K562 (cell line): Measurements from ENCODE around the gene ALG12. TPM values are rescaled to one million over a fixed set of nuclear protein-coding genes. Genes with fewer than 3 reads are reported as not detected.

Experiments
- ATAC-seq: fragments of 200-7000 bp; cut with Tn5 transposase; 3 replicates; pipeline ENCODE4 v1.9.1; 2020; ENCODE audit warnings: moderate library complexity
- BruUV-seq: library from RNA; stranded (reverse); fragments of 400-500 nt; replicated peaks from 2 replicates; lab custom pipeline; 2021; lab: Mats Ljungman, UMichigan
- CTCF ChIA-PET: fragments of 300-600 bp; formaldehyde crosslinking; extraction: SDS; loops from one replicate; lab custom pipeline; 2021; ENCODE audit warnings: low intra/inter-chr PET ratio; lab: Yijun Ruan, JAX
- POLR2A ChIA-PET: fragments of 300-600, 350-650 bp; sonication (Branson Sonifier 250); formaldehyde crosslinking; extraction: SDS; loops from one replicate; lab custom pipeline; 2021; ENCODE audit warnings: antibody characterized with exemption, inconsistent platforms; lab: Yijun Ruan, JAX
- DNase-seq, 4 experiments: peaks; one replicate each; pipeline versions ENCODE4 v3.0.0 to v3.0.0-alpha.2; 2011 to 2018; ENCODE audit warnings: low spot score in 3 of 4, mixed read lengths in 3 of 4; ENCODE audit errors: extremely low read depth in 1 of 4
- FAIRE-seq: peaks from 2 replicates; lab custom pipeline; 2011; peaks lifted over from hg19 to GRCh38; lab: Jason Lieb, UNC
- H2AFZ ChIP-seq: 2 replicates; pipeline ENCODE4 v1.6.0; 2011; ENCODE audit warnings: low read depth, low read length, control low read depth, inconsistent platforms
- H3K27ac ChIP-seq: fragments of 200-600 bp; 3 replicates; pipeline ENCODE4 v1.8.0; 2011; ENCODE audit warnings: low read depth, mild to moderate bottlenecking, control low read depth, inconsistent platforms, low read length, moderate library complexity, mixed read lengths; ENCODE audit errors: extremely low read depth
- H3K27me3 ChIP-seq, 2 experiments: fragments of 300-600 bp in 1 of 2; 2 replicates in 1 of 2; 3 replicates in 1 of 2; pipeline versions ENCODE4 v1.6.0 to v1.8.0; 2011; ENCODE audit warnings: inconsistent platforms in 2 of 2, low read length in 2 of 2, mild to moderate bottlenecking in 1 of 2, mixed read lengths in 1 of 2, moderate library complexity in 1 of 2; ENCODE audit not compliant: control insufficient read depth in 2 of 2, insufficient read depth in 2 of 2
- H3K36me3 ChIP-seq: fragments of 300-600 bp; 3 replicates; pipeline ENCODE4 v1.8.0; 2011; ENCODE audit warnings: mild to moderate bottlenecking, low read length, inconsistent platforms; ENCODE audit not compliant: control insufficient read depth, insufficient read depth
- H3K4me1 ChIP-seq, 2 experiments: fragments of 200-600 bp in 1 of 2; replicated peaks in 1 of 2; 2 replicates in 1 of 2; 3 replicates in 1 of 2; pipeline versions ENCODE4 v1.5.1 to v1.8.0; 2011; ENCODE audit warnings: inconsistent platforms in 2 of 2, low read length in 2 of 2, mild to moderate bottlenecking in 1 of 2, mixed read lengths in 1 of 2, moderate library complexity in 1 of 2; ENCODE audit not compliant: control insufficient read depth in 2 of 2, insufficient read depth in 2 of 2
- H3K4me2 ChIP-seq: 2 replicates; pipeline ENCODE4 v1.6.1; 2011; ENCODE audit warnings: low read length, control low read depth, inconsistent platforms, mixed read lengths; ENCODE audit not compliant: insufficient read depth
- H3K4me3 ChIP-seq: fragments of 200-600 bp; sonication (generic), shearing (Covaris generic); 2 replicates; pipeline ENCODE4 v1.5.1; 2016; ENCODE audit warnings: control low read depth, inconsistent platforms
- H3K79me2 ChIP-seq: fragments of 200-600 bp; 3 replicates; pipeline ENCODE4 v1.8.0; 2011; ENCODE audit warnings: low read length, inconsistent platforms; ENCODE audit not compliant: control insufficient read depth, insufficient read depth
- H3K9ac ChIP-seq, 2 experiments: 2 replicates each; pipeline versions ENCODE4 v1.6.0 to v1.6.1; 2011; ENCODE audit warnings: low read depth in 2 of 2, low read length in 2 of 2, control low read depth in 1 of 2, inconsistent platforms in 1 of 2, mild to moderate bottlenecking in 1 of 2, mixed read lengths in 1 of 2; ENCODE audit not compliant: insufficient read depth in 1 of 2
- H3K9me1 ChIP-seq: one replicate; pipeline ENCODE4 v1.6.0; 2011; ENCODE audit warnings: inconsistent platforms, mild to moderate bottlenecking, low read length, moderate library complexity; ENCODE audit not compliant: control insufficient read depth, insufficient read depth
- H3K9me3 ChIP-seq: replicated peaks from 2 replicates; pipeline ENCODE4 v1.5.1; 2011; ENCODE audit warnings: low read depth, low read length, inconsistent platforms; ENCODE audit not compliant: control insufficient read depth, insufficient read depth
- H4K20me1 ChIP-seq: replicated peaks from 2 replicates; pipeline ENCODE4 v1.6.1; 2011; ENCODE audit warnings: low read length, inconsistent platforms, mixed read lengths; ENCODE audit not compliant: control insufficient read depth, insufficient read depth
- CXXC5 ChIP-seq: fragments of 250-450 bp; sonication (Bioruptor Pico); IDR thresholded peaks from 2 replicates; pipeline ENCODE4 v1.8.0; 2022; ENCODE audit warnings: inconsistent platforms, mild to moderate bottlenecking, moderate library complexity
- ELF2 ChIP-seq: fragments of 250-450 bp; sonication (Bioruptor Pico); IDR thresholded peaks from 2 replicates; pipeline ENCODE4 v1.5.0; 2021; ENCODE audit warnings: mild to moderate bottlenecking
- L3MBTL2 ChIP-seq: fragments of 450-650 bp; IDR thresholded peaks from 2 replicates; pipeline ENCODE4 v1.6.1; 2016; ENCODE audit warnings: mild to moderate bottlenecking, moderate library complexity
- MNT ChIP-seq, 2 experiments: fragments of 450-650 bp; conservative IDR thresholded peaks; 2 replicates each; pipeline ENCODE4 v1.6.1; 2017; ENCODE audit warnings: mild to moderate bottlenecking in 2 of 2, moderate library complexity in 2 of 2
- MTA2 ChIP-seq: fragments of 450-650 bp; IDR thresholded peaks from 2 replicates; pipeline ENCODE4 v1.6.1; 2016; ENCODE audit warnings: low read depth
- RBBP5 ChIP-seq: fragments of 200-600 bp; sonication (generic); IDR thresholded peaks from 2 replicates; pipeline ENCODE4 v1.6.1; 2012; ENCODE audit warnings: borderline replicate concordance, mild to moderate bottlenecking, low read length, control low read depth, inconsistent platforms; ENCODE audit not compliant: insufficient read depth, poor library complexity, severe bottlenecking
- SMARCE1 ChIP-seq: fragments of 450-650 bp; IDR thresholded peaks from 2 replicates; pipeline ENCODE4 v1.7.1; 2016; ENCODE audit warnings: mild to moderate bottlenecking
- ZBTB40 ChIP-seq, 2 experiments: fragments of 450-650 bp in 1 of 2; sonication (generic) in 1 of 2; formaldehyde crosslinking in 1 of 2; IDR thresholded peaks; 2 replicates each; pipeline versions ENCODE4 v1.7.1 to v1.9.0; 2016 to 2022; ENCODE audit warnings: inconsistent platforms in 1 of 2, mild to moderate bottlenecking in 1 of 2, missing genetic modification reagents in 1 of 2
- ZFP30 ChIP-seq: fragments of 250-450 bp; sonication (Bioruptor Pico); IDR thresholded peaks from 2 replicates; pipeline ENCODE4 v1.8.0; 2022; ENCODE audit warnings: moderate library complexity, mild to moderate bottlenecking, inconsistent platforms, borderline replicate concordance
- WGBS: fragments of 100-300 bp; shearing (Covaris generic); methylation state at CpG from one replicate; pipeline ENCODE4 v1.1.6; 2016; ENCODE audit warnings: low coverage, mixed read lengths; ENCODE audit not compliant: insufficient coverage; ENCODE audit errors: missing lambda C conversion rate; 5-methylcytosine and 5-hydroxymethylcytosine counted together
- in situ Hi-C: fragments of 300-500 bp; cut with MboI; formaldehyde crosslinking; loops from 4 replicates; pipeline ENCODE4 v1.15.0; 2018; ENCODE audit warnings: inconsistent platforms, mixed read lengths
- intact Hi-C: fragments of 100-400 bp; cut with micrococcal nuclease; formaldehyde crosslinking; loops from 2 replicates; pipeline ENCODE4 v1.14.2; 2022
- polyA plus RNA-seq, 8 experiments: library from polyadenylated mRNA; depleted of rRNA in 4 of 8; stranded (reverse) in 5 of 8; unstranded in 3 of 8; fragments of >200 nt; fragmentation: Nextera tagmentation in 2 of 8; fragmentation: Illumina TruSeq in 1 of 8; extraction: Ambion mirVana in 2 of 8; extraction: Trizol in 1 of 8; gene quantifications; 2 replicates each; pipeline versions ENCODE4 v1.2.1 to v1.2.3, GENCODE V29; 2011 to 2014; ENCODE audit warnings: inconsistent platforms in 1 of 8, missing spikeins in 1 of 8
- total RNA-seq, 7 experiments: library from RNA; depleted of rRNA in 6 of 7; stranded (reverse); fragments of >200 nt in 6 of 7; fragmentation: Illumina TruSeq in 2 of 7; extraction: Trizol in 2 of 7; gene quantifications; 2 replicates each; pipeline versions ENCODE4 v1.2.1 to v1.2.3, GENCODE V29; 2011 to 2021; ENCODE audit warnings: low replicate concordance in 1 of 7

ALG12 gene
- total and polyA plus RNA-seq, 9 of the 15 experiments (the other 6 are each of a cell fraction or from before 2014, with no cell fraction given), result 0.20 to 8.5 (median 3.4) TPM

GRCh38 chr22:49962012-49962750 is 43.9 kb upstream of the ALG12 start (continued):
- TF ChIP-seq CXXC5 (peak; percentile 29; the same call in 1 of the 2 replicates), MNT (conservative IDR thresholded peaks at IDR 0.05) (peak in 1 of 2 experiments; percentile 70; a peak in 2 of 4 replicates), ZFP30 (no peak), SMARCE1 (0 out of 2 replicates have a peak, but pooled peaks have one; percentile 17), L3MBTL2 (peak; percentile 33; the same call in 1 of the 2 replicates), RBBP5 (no peak), ELF2 (CRISPR knock-in tag) (no peak)

- H3K4me2 ChIP-seq, result peak overlapping the region; percentile 83; the same call in 1 of the 2 replicates
- no peak for TF ChIP-seq MTA2
- TF ChIP-seq ZBTB40 (IDR thresholded peaks at IDR 0.05), result peak; percentile 39; the same call in 1 of the 2 replicates
- no peak for TF ChIP-seq ZBTB40 (CRISPR knock-in tag; IDR thresholded peaks at IDR 0.05)
These were observed 43.4 kb upstream of the ALG12 start for GRCh38 chr22:49961601-49962011.

More at GRCh38 chr22:49961601-49962011, 43.4 kb upstream of the ALG12 start:
- ATAC-seq (no peak), FAIRE-seq (no peak), DNase-seq (no peak)
- Histone ChIP-seq H3K9me3 (no peaks in the 10 kb centered on the region), H3K4me1 (peaks cover 25 to 87% of the 10 kb centered on the region in 2 experiments), H4K20me1 (peaks cover 15% of the 10 kb centered on the region), H3K9me1 (no peaks in the 10 kb centered on the region), H3K27me3 (no peaks in the 10 kb centered on the region), H3K9ac (peak overlapping the region; percentile 77 to 97), H3K36me3 (peaks cover 34% of the 10 kb centered on the region; the same call in 1 of the 3 replicates), H2AFZ (no peak overlapping the region), H3K79me2 (peaks cover 43% of the 10 kb centered on the region), H3K4me3 (peak overlapping the region; percentile 76), H3K27ac (peak overlapping the region; percentile 94)
- ChIA-PET CTCF (no interaction called here), POLR2A (interaction anchor here (0.5 to 2.9 kb wide), 5 partner anchors 10 to 26 kb away, joined by 3 to 10 read pairs (median 4); no protein-coding TSS in a partner anchor)
- BruUV-seq, result TSS peak; percentile 30
- WGBS, result 2% methylated on average over 36 of the region's 49 CpGs
- in situ Hi-C loops (no loop called here), intact Hi-C loops (no loop called here)
